OCI-M2 (cell line): ENCODE results near the gene BRINP2.

Experiments
- DNase-seq: peaks from one replicate; lab custom pipeline; 2025; ENCODE audit not compliant: unreplicated experiment; lab: John Stamatoyannopoulos, UW

Gene BRINP2

DNA sequence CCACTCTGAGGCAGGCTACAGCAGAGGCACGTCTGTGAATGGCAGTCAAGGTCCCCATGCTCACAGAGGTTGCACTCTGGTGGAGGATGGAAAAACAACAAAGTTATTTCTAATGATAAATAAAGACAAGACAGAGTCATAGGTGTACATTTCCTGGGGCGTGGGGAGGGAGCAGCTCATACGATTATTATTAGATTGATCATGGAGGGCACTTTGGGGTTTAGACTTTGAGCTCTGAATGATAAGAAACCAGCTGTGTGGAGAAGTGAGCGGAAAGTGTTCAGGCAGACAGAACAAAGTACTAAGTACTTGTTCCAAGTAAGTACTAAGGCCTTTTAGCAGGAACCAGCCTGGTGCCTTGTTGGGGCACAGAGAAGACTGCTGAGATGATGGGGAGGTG is 86.8 kb downstream of the BRINP2 start:
- no peak for DNase-seq

DNA sequence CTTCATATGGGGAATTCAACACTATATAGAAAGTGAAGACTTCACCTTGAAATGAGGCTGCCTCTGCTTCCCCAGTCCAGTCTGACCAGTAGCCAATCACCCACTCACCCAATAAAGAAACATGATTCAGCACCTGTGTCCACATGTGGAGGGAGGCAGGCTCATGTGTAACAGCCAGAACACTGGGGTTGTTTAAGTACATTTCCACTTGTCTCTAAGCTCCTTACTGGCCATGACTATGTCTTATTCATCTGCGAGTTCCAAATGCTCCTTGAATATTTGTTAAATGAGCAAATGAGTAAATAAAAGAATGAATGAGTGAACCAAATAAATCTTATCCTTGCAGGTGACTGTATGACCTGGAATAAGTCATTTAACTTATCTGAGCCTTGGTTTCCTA is 100.1 kb downstream of the BRINP2 start:
- DNase-seq, result no peak

DNA sequence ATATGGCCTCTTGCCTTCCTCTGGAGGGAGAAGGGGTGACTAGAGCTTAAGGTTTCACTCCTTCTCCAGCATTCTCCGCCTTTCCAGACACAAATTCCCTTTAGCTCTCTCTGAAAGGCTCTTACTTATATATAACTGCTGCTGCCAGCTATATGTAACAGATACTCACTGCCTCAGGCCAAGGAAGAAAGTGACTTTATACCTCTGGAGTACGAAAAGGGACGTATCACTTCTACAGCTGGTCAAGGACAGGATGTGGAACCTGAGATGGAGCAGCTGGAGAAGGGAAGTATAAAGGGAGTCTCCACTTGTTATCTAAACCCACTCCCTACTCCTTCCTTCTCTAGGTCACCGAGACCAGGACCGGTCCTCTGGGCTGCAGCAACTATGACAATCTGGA is 102.4 kb downstream of the BRINP2 start:
- no peak for DNase-seq

DNA sequence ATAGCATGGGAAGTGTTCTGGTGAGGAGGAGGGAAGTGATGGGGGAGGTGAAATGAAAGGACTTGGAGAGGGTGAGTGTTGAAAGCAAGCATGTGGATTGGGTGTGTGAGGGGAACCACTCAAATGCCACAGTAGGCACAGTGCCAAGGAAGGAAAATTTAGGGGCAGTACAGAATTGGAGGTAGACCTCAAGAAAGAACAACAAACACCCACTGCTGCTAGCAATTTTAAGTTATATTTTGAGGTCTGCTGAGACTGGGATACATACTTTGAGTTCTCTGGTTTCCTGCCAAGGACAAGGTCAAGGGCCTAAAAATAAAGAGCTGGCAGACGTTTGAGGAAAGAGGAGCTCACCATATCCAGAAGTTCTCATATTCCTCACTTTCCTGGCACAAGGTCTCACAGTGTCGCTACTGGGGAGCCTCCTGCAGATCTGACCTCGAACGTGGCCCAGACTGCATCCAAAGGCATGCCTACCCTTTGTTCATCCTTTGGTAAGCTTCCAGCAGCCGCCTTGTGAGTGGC is 104.0 kb downstream of the BRINP2 start:
- DNase-seq, result no peak

DNA sequence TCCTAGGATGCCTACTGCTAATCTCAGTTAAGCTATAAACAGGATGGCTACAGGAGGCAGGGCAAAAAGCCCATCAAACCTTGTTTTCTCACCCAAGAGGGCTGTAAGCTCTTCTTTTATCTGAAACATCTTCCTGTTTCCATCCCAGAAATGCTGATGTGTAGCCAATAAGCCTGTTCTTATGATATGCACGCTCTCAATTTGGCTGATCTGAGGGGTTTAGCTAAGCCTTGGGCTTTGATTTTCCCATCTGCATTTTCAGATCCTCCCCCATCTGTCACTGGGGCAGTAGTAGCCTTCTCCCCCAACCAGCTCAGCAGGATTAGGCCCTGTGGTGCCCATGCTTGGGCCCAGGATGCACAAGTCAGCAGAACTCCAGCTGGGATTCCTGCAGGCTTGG is 105.0 kb downstream of the BRINP2 start:
- DNase-seq, result no peak

DNA sequence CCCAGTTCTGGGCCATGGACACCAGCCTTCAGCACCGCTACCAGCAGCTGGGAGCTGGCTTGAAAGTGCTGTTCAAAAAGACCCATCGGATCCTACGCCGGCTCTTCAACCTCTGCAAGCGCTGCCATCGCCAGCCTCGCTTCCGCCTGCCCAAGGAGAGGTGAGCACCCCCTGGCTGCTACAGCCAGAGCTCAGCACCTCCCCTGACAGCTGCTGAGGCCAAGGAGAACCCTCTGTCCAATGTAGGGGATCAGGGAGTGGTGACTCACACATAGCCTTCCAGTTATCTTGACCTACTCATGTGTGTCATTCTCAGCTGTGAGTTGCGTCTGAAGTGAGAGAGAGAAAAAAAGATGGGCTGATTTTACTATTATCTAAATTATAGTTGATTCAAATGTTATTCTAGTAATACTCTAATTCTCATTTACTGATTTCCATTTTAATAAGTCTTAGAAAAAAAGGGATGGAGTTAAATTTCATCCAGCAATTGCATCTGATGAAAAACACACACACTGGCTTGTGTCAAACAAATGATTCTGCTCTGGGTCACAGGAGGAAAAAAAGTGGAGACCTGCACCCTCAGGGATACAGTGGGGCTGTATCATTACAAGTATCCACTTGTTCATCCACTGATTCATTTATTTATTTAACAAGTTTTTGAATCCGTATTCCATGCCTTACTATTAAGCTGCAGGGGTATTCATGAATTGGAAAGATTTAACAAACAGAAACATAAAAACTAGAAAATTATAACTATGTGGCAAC is 108.0 kb downstream of the BRINP2 start:
- no peak for DNase-seq

DNA sequence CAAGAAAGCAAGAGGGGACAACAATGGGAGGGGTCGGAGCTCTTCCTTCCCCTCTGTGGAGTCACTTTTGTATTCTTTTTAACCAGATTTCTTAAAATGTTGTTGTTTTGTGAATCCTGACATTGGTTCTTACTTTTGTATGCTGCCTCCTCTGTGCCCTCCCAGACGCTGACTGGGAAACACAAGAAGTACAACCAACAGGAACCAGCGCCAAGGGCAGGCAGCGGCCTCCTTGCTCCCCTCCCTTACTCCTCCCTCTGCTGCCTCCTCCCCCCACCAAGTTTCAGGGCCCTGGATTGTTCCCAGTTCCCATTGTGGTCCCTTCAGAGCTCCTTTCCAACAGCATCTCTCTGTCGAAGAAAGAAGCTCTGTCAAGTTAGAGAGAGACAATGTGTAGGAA is 111.1 kb downstream of the BRINP2 start:
- DNase-seq, result no peak

DNA sequence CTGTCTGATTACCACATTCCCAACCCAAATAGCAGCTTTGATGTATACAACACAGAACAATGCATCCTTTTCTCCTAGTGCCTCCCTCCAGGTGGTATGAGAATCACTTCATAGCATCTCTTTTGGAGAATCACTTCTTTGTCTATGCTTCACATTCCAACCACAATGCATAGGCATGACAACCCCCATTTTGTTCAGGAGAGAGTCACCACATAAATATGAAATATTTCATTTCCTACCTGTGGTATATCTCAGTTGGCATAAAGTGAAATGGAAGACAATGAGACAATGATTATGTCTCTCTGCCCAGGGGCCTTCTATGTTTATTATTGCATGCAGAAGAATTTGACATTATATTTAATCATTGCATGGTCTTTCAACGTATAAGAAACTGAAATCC is 112.2 kb downstream of the BRINP2 start:
- no peak for DNase-seq

DNA sequence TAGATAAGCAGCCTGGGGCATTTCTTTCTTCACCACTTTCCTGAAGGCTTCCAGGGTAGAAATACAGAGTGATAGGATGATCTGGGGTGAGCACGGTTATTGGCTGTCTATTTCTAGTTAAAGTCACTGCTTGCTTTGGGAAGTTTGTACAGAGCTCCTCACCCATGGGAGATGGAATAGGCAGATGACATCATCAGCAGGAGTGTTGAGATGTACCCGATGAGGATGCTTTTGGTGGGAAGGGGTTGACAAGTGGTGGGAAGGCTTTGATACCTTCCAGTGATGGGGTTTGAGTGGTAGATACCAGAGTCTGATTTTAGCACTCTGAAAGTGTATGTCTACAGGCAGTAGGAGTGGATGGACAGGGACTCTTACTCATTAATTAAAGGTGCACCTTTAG is 112.6 kb downstream of the BRINP2 start:
- DNase-seq, result no peak

DNA sequence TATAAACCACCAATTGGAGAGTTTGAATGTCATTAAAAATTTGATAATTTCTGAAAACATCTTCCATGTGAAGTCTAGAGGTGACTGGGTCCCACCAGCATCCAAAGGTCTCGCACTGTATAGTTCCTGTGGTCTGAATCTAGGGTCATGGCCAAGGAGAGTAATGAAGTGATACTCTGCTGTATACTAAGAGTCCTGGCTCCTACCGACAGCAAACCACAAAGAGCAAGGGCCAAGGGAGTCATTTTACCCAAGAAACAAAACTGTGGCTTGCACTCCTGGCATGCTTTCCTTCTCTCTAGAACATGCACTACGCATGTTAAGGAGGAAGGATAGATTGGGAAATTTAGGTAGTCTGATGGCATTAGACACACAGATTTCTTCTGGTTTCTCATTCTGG is 115.6 kb downstream of the BRINP2 start:
- DNase-seq, result no peak

DNA sequence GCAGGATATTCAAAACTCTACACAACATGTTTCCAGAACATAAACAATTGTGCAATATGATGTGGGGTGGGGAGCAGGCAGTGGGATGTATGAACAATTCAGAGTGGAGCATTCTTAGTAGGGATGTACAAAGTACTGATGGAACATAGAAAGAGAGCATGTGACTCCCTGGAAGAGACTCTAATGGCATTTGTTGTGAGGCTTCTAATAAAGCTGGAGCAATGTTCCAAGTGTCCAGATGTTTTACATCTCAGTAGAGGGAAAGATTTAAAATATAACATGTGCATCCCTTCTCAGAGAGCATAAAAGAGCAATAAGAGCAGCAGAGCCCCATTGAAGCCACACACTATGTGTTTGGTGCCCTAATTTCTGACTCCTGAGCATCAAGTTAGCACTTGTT is 116.5 kb downstream of the BRINP2 start:
- no peak for DNase-seq

DNA sequence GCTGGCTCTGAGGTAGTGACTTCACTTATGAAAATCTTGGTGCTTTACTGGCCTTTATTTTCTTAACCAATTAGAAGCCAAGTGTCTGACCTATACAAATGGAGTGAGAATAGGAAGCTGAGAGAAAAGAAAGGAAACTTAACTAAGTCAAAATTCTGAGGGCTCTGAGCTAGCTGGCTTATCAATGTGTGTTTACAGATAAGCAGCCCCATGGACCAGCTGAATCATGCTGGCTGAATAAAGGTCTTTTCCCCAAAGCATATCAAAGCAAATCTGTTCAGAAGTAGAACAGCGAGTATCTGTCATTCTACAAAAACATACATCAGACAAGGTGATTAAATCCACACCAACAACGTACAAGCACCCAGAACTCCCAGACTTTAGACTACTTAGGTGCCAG is 117.2 kb downstream of the BRINP2 start:
- no peak for DNase-seq

DNA sequence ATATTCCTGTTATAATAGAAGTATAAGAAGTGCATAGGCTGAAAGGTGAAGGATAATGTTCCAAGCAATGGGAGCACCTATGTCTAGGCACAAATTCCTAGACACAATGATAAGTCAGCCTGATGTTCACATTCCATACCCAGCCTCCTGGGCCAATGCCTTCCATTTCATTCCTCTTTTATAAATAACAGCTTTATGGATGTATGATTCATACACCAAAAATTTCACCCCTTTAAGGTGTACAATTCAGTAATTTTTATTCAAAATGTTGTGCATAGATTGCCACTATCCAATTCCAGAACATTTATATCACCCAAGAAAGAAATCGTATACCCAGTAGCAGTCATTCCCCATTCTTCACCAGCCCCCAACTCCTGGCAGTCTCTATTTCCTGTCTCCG is 118.8 kb downstream of the BRINP2 start:
- DNase-seq, result no peak

DNA sequence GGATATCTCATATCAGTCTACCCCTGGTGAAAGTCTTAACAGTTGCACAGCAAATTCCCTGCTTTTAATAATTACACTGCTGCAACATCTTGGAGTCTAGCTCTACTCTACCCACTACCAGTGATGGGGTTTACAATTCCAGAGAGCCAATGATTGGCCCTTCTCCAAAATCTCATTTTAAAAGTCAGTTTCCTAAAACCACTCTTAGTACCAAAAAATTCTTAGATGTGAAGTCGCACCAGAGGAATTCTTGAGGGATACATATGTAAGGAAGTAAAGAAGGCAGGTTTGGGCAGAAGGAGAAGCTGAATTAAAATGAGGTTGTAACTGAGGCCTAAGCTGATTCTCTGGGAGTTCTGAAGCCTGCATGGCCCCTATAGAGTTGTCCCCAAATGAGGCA is 129.7 kb downstream of the BRINP2 start:
- no peak for DNase-seq

DNA sequence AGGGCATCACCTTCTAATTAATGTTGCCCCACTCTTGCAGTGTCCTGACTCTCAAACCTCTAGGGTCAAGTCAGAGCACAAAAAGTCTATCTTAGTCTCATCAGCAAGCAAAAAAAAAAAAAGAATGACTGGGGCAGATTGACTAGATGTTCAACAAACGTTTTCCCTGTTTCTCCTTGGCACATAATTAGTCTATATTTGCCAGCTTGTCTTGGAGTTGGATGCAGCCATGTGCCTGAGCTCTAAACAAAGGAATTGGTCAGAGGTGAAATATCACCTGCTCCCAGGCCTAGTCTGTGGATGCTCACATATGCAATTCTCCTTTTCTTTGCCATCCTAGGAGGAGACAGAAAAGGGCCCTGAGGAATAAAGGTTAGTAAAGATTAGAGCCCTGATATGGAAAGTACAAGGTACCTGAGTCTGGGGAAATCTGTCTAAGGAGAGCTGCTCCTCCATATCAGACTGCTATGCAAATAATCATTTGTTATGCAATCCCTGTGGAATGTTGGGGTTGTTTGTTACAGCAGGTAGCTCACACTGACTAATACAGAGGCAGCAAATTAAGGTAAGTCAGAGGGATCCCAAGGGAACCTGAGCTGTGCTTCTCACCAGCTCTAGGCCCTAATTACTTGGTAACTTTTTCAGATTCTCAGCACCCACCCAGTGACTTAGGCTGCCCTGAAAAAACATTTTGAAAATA is 130.8 kb downstream of the BRINP2 start:
- no peak for DNase-seq

DNA sequence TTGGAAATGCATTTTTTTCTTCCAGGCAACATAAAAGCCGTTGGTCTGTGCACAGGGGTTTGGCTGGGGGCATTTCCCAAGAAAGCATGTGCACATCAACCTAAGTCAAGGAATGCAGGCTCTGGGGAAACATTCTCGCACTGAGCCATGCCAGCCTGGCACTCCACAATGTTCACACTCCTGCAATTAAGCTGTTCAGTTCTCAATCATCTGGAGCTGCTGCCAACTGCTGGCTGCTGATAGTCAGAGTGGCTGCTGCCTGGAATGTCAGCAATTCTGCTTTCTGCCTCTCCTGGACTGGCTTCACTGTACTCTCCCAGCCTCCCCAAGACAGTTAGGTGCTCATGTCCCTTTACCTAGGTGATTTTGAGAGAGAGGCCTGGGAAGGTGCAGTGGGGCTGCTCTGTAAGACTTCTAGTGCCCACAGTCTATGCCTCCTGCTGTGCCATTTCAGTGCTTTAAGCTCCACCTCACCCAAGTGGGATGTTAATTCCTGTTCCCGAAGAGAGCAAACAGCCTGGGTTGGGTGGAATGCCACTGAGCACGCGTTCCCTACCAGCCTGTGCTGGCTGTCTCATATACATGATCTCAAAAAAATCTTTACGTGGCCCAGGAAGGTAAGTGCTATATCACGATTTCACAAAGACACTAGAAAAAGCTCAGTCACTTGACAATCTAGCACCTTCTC is 131.7 kb downstream of the BRINP2 start:
- no peak for DNase-seq

DNA sequence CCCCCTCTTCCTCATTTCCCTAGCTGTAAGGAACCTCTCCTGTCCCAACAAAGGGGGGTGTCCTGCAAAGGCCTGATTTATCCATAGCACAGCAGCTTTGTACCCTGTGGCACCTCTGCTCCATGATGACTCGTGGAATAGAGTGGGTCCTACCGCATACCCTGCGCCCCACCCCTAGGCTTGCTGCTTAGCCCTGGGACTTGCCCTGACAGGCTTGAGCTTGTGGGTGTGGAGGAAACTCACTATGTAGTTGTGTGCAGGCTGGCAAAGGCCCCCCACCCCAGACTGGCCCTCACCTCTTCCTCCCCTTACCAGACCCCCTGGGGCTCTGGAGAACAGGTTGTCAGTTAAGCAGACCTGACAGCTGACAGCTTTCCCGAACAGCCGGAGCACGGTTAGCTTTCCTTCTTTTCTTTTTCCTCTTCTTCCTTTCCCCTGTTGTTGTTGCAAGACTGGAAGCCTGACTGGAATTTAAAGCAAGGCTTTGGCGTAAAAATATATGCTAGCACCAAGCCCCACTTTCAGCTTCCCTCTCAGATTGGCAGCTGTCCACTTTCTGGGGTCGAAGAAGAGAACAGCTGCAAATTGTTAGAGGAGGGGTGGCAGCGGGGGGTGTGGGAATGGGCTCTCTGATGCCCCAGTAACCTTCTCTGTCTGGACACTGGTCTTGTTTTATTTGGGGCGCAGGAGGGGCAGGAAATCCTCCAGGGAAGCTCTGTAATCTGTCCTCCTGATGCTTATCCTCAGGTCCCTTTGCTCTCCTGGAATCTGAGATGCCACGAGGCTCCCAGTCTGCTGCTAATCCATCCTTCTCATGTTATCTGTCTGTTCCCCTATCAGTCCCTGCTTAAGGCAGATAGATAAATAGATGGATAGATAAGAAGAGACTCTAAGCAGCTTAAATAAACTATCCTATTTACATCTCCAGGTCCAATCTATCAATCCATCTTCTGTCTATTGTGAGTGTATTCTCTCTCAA is 134.6 kb downstream of the BRINP2 start:
- DNase-seq, result no peak

DNA sequence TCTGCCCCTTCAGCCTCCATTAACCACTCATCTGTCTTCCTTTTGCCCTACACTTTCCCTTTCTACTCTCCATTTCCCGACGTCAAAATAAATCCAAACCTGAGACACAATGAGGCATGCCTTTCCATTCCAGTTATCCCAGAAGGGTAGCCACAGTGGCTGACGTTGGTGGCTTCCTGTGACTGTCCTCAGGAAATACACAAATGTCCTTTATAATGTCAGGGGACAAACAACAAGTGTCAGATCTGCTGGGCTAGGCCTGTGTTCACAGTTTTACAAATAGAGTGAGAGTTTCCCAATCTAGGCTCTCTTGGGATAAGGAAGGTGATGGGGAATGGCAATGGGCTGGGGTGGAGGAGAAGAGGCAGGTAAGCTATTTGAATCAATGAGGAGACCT is 135.3 kb downstream of the BRINP2 start:
- DNase-seq, result no peak

DNA sequence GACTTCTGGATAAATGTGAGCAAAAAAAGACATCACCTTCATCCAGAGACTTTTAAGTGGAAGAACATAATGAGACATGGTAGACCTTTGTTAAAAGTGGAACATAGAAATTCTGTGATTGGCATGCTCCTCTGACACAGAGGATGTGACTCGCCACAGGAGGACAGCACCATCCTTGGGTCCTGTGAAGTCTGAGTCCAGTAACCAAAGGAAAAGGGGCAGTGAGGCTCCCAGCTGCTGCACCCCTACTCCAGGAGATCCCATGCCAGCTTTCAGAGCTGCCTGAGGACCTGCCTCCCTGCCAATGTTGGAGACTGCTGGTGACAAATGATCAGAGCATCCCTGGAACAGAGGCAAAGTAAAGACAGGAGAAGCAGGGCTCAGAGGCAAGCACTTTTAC is 136.2 kb downstream of the BRINP2 start:
- no peak for DNase-seq

DNA sequence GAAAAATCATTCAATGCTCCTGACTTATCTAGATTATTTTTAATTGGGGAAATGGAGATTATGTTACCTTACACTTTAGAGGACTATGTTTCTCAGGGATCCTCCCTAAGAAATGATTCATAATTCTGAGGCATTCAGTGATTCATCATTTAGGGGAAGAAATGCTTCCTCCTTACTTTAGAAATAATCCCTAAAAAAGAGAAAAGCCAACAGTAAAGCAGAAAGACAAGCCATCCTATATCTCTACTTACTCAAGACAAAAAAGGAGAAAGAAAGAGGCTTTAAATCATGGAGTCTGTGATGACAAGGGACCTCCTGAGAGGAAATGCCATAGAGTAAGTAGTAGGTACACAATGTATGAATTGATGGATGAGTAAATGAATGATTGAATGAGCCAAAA is 137.0 kb downstream of the BRINP2 start:
- DNase-seq, result no peak

DNA sequence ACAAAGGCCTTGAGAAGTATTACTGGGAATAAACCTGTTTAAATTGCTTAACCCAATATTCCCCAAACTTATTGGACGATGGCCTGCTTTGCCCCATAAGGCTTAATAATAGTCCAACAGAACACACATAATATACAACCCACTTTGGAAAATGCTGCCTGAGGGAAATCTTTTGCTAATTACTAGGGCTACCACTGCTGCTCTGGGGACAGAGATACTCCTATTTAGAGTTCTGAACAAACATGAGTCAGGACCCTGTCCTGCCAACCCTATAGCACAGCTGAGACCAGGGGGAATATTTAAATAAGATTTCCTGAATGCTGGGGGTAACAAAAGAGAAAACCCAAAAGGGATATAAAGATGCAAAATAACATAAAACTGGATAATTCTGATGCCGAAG is 139.1 kb downstream of the BRINP2 start:
- no peak for DNase-seq
